Muscle layer of colon (tissue), 2 donors: Measurements from ENCODE around the gene SHISA9.

ENCODE experiments used
- H3K27ac ChIP-seq: one replicate; pipeline ENCODE4 v1.7.0; 2013; ENCODE audit warnings: low read depth, mild to moderate bottlenecking, low read length, moderate library complexity
- H3K27me3 ChIP-seq, 2 donors: one replicate each; pipeline ENCODE4 v1.7.0; 2013; ENCODE audit warnings: low read length in 2 of 2, mild to moderate bottlenecking in 2 of 2; ENCODE audit not compliant: insufficient read depth in 2 of 2, control insufficient read depth in 1 of 2
- H3K36me3 ChIP-seq: one replicate; pipeline ENCODE4 v1.7.0; 2013; ENCODE audit warnings: mild to moderate bottlenecking, low read length; ENCODE audit not compliant: insufficient read depth
- H3K4me1 ChIP-seq: one replicate; pipeline ENCODE4 v1.7.0; 2013; ENCODE audit warnings: mild to moderate bottlenecking, low read length; ENCODE audit not compliant: insufficient read depth
- H3K4me3 ChIP-seq, 2 donors: one replicate each; pipeline ENCODE4 v1.7.0; 2013; ENCODE audit warnings: low read length in 2 of 2, low read depth in 1 of 2, mild to moderate bottlenecking in 1 of 2, moderate library complexity in 1 of 2
- H3K9ac ChIP-seq: one replicate; pipeline ENCODE4 v1.7.0; 2013; ENCODE audit warnings: low read length
- H3K9me3 ChIP-seq: one replicate; pipeline ENCODE4 v1.7.0; 2013; ENCODE audit warnings: mild to moderate bottlenecking, low read length
- donor health status: abdominal sarcoma.
- donor health status: Adenocarcinoma of cecum.

The SHISA9 gene

DNA sequence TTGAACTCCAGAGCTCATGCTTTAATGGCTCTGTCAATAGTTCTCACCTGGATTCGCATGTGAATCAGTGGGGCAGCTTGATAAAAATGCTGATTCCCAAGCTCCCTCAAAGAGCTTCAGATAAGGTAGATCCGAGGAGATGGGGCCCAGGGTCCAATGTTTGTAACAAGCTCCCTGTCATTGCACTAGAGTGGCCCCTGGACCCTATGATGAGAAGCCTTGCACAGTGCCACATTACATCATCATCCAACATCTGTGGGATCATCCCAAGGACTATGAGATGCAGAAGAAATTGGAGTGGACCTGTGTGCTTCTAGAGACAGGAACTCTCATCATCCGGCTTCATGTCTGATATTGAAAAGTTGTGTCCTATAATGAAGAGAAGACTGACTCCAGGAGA is 340.8 kb downstream of the SHISA9 start:
- Histone ChIP-seq H3K4me1 (no peaks in the 10 kb centered on the region), H3K27me3 (no peaks in the 10 kb centered on the region), H3K9ac (no peak overlapping the region), H3K36me3 (no peaks in the 10 kb centered on the region), H3K9me3 (no peaks in the 10 kb centered on the region), H3K27ac (no peak overlapping the region), H3K4me3 (no peak overlapping the region)

DNA sequence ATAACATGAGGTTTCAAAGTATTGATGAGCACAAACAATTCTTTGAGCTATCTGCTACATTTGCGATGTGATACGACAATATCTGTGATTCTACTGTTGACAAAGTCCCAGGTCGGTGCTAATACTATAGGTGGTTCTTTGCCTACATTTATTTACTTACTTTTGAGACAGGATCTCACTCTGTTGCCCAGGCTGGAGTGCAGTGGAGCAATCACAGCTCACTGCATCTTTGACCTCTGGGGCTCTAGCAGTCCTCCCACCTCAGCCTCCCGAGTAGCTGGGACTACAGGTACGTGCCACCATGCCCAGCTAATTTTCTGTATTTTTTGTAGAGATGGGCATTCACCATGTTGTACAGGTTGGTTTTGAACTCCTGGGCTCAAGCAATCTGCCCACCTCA is 343.4 kb downstream of the SHISA9 start:
- Histone ChIP-seq H3K9ac (no peak overlapping the region), H3K9me3 (no peaks in the 10 kb centered on the region), H3K27me3 (no peaks in the 10 kb centered on the region), H3K4me3 (no peak overlapping the region), H3K4me1 (no peaks in the 10 kb centered on the region), H3K27ac (no peak overlapping the region), H3K36me3 (no peaks in the 10 kb centered on the region)

GRCh38 chr16:13245713-13246377 is 344.4 kb downstream of the SHISA9 start:
- no peak overlapping the region for H3K9ac ChIP-seq
- H3K27ac ChIP-seq: no peak overlapping the region
- H3K4me1 ChIP-seq: no peaks in the 10 kb centered on the region
- H3K27me3 ChIP-seq: no peaks in the 10 kb centered on the region
- H3K4me3 ChIP-seq: no peak overlapping the region
- no peaks in the 10 kb centered on the region for H3K36me3 ChIP-seq
- H3K9me3 ChIP-seq: no peaks in the 10 kb centered on the region

- Histone ChIP-seq H3K27me3 (no peaks in the 10 kb centered on the region), H3K27ac (no peak overlapping the region), H3K9ac (no peak overlapping the region), H3K4me1 (no peaks in the 10 kb centered on the region), H3K4me3 (no peak overlapping the region), H3K9me3 (no peaks in the 10 kb centered on the region), H3K36me3 (no peaks in the 10 kb centered on the region)
Observed at GRCh38 chr16:13254998-13255614, 353.7 kb downstream of the SHISA9 start.

DNA sequence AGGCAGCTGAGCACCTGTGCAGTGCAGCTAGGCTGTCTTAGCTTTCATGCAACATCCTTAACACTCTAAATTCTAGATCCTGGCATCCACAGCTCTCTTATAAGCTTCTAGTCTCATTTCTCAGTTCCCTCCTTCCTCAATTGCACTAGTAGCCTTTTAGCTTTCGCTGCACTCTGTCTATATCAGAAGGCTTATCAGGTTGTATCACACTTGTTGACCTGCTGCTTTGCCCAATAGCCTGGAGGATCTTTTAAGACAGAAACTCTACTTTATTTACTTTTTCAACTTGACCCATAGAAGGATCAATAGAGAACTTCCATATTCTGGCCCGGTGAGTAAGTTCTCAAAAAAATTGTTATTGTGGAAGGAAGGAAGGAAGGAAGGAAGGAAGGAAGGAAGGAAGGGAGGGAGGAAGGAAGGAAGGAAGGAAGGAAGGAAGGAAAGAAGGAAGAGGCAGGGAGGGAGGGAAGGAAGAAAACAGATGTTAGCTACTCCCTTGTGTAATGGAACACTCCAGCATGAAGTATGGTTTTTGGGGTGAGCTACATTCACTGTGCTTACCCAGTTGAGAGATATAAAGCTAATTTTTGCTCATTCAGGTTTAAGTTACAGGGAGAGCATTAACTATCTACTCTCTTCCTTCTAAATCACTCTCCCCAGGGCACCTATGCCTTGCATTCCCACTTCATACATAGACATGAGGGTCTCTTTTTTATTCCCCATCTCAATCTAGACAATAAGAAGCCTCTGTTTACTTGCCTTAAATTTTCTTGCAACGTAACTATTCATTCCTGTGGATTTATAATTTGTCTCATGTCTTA is 361.1 kb downstream of the SHISA9 start:
- Histone ChIP-seq H3K36me3 (no peaks in the 10 kb centered on the region), H3K4me3 (no peak overlapping the region), H3K27ac (no peak overlapping the region), H3K9ac (no peak overlapping the region), H3K27me3 (no peaks in the 10 kb centered on the region), H3K4me1 (no peaks in the 10 kb centered on the region), H3K9me3 (no peaks in the 10 kb centered on the region)

DNA sequence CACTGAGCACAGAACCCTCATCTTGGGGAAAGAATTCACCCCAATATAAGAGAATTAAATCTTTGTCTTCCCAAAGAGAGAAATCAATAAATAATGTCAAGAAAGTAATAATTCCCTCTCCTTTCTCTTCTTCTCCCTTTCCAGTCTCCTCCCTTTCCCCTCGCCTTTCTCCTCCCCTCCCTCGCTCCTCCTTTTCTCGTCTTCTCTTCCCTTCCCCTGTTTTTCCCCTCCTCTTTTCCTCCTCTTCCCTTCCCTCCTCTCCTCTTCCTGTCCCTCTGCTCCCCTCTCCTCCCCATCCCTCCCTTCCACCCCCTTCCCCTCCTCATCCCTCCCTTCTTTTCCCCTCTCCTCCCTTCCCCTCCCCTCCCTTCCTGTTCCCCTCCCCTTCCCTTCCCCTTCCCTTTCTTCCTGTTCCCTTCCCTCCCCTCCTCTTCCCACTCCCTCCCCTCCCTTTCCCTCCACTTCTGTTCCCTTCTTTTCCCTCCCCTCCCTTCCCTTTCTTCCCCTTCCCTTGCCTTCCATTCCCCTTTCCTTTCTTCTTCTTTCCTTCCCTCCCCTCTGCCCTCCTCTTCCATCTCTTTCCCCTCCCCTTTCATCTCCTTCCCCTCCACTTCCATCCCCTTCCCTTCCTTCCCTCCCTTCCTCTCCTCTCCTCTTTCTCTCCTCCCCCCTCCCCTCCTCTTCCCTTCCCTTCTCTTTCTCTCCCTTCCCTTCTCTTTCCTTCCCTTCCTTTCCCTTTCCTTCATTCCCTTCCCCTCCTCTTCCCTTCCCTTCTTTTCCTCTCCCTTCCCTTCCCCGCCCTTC is 363.6 kb downstream of the SHISA9 start:
- Histone ChIP-seq H3K4me1 (no peaks in the 10 kb centered on the region), H3K4me3 (no peak overlapping the region), H3K36me3 (no peaks in the 10 kb centered on the region), H3K27ac (no peak overlapping the region), H3K27me3 (no peaks in the 10 kb centered on the region), H3K9me3 (no peaks in the 10 kb centered on the region), H3K9ac (no peak overlapping the region)

DNA sequence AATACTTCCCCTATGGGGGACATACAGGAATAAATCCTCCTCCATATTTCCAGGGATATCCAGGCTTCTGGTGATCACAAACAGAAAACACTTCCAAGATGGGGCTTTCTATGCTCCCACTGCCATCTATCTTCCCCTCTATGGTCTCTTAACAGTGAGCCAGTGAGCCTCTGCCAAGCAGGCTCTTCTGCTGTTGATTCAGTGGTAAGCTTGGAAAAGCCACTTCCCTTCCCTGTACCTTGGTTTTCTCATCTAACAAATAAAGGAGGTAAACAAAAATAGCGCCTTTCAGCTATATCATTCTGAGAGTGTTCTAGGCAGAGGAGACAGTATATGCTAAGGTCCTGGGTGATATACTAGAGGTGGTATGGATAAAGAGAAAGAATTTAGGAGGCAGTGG is 368.0 kb downstream of the SHISA9 start:
- H3K4me3 ChIP-seq: no peak overlapping the region
- H3K9ac ChIP-seq: no peak overlapping the region
- no peaks in the 10 kb centered on the region for H3K36me3 ChIP-seq
- no peaks in the 10 kb centered on the region for H3K27me3 ChIP-seq
- H3K9me3 ChIP-seq: no peaks in the 10 kb centered on the region
- H3K4me1 ChIP-seq: no peaks in the 10 kb centered on the region
- no peak overlapping the region for H3K27ac ChIP-seq

DNA sequence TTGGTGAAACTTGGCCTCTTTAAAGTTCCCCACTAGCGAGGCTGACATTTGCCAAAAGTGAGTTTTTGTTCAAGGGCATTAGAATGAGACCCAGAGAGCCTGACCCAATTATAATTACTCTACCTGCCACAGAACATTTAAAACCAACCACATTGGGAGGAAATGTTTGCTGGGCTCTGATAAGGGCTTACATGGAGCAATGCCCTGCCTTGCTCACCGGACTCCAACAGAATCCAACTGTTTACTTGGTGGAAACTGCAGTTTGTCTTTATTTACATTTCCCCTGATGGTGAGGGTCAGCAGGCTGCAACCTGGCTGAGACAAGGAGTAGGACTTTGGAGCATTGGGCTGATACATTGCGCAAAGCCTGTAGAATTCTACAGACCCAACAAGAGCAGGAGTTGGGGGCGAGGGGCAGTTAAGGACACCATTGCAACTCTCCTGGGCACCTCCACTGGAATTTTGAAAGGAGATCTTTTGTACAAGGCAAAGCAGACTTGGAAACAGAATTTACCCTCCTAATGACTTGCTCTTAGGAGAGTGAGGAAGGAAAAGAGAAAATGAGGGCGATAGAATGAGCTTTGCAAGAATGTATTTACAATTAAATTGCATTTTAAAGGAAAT is 368.6 kb downstream of the SHISA9 start:
- no peak overlapping the region for H3K4me3 ChIP-seq
- H3K36me3 ChIP-seq: no peaks in the 10 kb centered on the region
- no peak overlapping the region for H3K27ac ChIP-seq
- no peaks in the 10 kb centered on the region for H3K4me1 ChIP-seq
- H3K9me3 ChIP-seq: no peaks in the 10 kb centered on the region
- no peak overlapping the region for H3K9ac ChIP-seq
- H3K27me3 ChIP-seq: no peaks in the 10 kb centered on the region

DNA sequence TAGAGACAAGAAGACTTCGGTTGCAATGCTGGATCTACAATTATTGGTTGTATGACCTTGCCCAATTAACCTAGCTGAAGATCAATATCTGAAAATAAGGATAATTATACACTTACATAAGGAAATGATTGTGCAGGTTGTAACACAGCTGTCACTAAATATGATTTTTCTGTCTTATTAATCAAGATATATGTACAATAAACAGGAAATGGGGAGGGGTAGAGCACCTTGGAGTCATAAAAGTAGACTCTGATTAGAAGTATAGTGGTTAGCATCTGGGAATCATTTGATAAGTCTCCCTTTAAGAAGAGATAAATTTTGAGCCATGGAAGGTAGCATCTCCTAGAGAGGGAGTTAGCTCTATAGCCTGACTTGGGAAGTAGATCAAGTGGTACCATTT is 369.2 kb downstream of the SHISA9 start:
- no peak overlapping the region for H3K27ac ChIP-seq

GRCh38 chr16:13289515-13289914 is 388.1 kb downstream of the SHISA9 start:
- no peaks in the 10 kb centered on the region for H3K9me3 ChIP-seq
- no peak overlapping the region for H3K9ac ChIP-seq
- H3K4me3 ChIP-seq: no peak overlapping the region
- H3K36me3 ChIP-seq: no peaks in the 10 kb centered on the region
- H3K4me1 ChIP-seq: no peaks in the 10 kb centered on the region
- H3K27me3 ChIP-seq: no peaks in the 10 kb centered on the region
- no peak overlapping the region for H3K27ac ChIP-seq

More for the DNA sequence above, 369.2 kb downstream of the SHISA9 start:
- Histone ChIP-seq H3K9me3 (no peaks in the 10 kb centered on the region), H3K36me3 (no peaks in the 10 kb centered on the region), H3K4me1 (no peaks in the 10 kb centered on the region), H3K4me3 (no peak overlapping the region), H3K27me3 (no peaks in the 10 kb centered on the region), H3K9ac (no peak overlapping the region)
